Activated naive CD8-positive, alpha-beta T cell treated with anti-CD3 and anti-CD28 coated beads, Interleukin-2, amount 50 U/mL, for 16 hours (primary cell): ENCODE data around the gene FAM168A.
"Not testable (repeated sequence)": the region's sequence is repeated elsewhere in the genome, so short reads cannot be mapped to it uniquely, and the experiment has no call there.

Experiments
- DNase-seq: peaks from one replicate; pipeline ENCODE4 v3.0.0-alpha.2; 2020; ENCODE audit warnings: low read depth, low spot score

Gene FAM168A

DNA sequence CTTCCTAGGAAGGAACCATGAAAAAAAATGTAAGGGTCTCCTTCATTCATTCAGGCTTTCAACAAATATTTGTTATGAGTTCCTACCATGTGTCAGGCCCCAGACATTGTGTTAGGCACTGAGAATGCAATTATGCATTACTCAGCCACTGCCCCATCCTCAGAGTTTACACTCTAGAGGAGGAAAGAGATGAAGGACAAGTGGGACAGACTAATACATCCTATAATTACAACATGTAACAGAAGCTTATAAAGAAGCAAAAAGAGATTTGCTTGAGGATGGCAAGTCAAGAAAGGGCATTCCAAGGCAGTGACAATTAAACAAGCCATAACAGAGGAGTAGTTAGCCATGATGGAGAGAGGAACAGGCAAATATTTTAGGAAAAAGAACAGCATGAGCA, 78.6 kb downstream of the FAM168A start:
- no peak for DNase-seq

DNA sequence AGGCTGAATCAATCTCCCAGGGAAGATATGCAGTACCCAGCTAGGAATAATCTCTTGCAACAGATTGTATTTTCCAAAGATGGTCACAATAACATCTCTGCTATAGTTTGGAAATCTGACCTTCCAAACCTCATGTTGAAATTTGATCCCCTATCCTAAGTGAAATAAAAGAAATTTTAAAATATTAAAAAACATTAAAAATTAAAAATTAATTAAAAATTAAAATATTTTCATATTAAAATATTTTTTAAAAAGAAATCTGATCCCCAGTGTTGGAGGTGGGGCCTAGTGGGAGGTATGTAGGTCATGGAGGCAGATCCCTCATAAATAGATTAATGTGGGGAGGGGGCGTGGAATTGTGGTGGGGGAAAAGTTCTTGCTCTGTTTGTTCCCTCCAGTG, 79.7 kb downstream of the FAM168A start:
- no peak for DNase-seq

DNA sequence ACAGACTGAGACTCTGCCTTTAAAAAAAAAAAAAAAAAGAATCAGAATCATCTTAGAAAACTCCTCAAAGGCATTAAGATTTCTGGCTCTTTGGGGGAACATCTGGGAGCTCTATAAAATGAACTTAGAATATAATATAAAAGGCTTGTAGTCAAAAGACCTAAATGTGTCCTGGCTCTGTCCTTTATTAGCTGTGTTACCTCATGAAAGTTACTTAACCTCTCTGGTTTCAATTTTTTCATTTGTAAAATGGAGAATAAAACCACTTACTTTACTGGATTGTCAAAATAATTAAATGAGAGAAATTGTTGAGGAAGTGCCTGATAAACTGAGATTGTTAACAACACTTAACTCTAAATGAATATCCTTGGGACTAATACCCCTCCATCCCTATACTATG, 81.8 kb downstream of the FAM168A start:
- DNase-seq: no peak

DNA sequence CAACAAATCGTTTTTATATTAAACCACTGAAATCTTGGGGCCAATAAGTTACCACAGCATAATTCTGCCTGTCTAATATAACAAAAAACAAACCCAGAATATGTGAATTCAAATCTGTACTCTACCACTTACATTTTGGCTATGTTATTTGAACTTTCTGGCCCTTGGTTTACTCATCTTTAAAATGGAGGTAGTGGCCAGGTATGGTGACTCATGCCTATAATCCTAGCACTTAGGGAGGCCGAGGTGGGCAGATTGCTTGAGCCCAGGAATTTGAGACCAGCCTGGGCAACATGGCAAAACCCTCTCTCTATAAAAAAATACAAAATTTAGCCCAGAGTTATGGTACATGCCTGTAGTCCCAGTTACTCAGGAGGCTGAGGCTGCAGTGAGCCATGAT, 84.2 kb downstream of the FAM168A start:
- no peak for DNase-seq

DNA sequence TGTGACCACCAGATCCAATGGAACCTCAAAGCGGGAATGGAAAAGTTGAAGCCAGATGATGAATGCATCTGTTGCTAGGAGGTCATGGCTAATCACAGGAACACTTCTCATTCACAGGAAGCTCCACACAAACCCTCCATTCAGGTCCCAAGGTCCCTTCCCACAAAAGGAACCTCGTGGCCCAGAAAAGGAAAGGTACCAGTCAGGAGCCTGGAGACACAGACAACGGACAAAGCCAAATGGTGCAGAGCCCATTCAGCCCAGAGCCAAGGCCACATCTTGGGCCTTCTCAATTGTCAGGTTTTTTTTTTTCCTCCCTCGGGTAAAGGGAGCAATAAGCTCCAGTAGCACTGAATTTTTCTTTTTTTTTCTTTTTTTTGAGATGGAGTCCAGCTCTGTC, 87.0 kb downstream of the FAM168A start:
- no peak for DNase-seq

DNA sequence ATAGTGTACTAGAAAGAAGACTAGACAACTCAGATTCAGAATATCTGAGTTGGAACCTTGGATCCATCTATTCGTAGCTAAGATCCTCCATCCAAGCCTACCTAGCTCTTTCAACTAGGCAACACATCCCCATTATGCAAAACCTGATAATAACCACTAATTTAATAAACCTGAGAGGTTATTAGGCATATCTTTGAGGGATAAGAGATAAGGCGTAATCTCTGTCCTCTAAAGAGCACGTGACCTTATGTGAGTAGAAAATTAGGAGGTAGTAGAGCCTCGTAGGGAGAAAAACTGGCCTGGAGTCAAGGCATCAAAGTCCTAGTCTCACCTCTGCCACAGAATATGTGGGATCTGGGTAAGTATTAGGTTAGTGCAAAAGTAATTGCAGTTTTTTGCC, 87.8 kb downstream of the FAM168A start:
- DNase-seq: no peak

DNA sequence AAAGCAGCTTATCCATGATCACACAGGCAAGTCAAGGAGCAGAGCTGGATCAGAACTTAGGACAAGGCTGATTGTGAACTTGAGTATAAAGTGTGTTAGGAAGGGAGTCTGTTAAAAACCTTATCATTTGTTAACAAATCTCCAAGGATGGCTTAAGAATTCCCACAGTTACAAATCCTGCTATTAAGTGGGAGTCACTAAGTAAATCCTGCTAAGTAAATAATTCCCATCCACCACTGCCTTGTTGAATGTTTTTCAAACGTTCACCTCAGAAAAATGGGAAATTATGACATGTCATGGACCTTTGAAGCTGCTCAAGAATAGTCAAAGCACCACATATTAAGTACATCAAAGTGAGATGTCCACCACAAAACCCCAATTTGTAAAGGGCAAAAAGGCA, 88.7 kb downstream of the FAM168A start:
- DNase-seq: no peak

DNA sequence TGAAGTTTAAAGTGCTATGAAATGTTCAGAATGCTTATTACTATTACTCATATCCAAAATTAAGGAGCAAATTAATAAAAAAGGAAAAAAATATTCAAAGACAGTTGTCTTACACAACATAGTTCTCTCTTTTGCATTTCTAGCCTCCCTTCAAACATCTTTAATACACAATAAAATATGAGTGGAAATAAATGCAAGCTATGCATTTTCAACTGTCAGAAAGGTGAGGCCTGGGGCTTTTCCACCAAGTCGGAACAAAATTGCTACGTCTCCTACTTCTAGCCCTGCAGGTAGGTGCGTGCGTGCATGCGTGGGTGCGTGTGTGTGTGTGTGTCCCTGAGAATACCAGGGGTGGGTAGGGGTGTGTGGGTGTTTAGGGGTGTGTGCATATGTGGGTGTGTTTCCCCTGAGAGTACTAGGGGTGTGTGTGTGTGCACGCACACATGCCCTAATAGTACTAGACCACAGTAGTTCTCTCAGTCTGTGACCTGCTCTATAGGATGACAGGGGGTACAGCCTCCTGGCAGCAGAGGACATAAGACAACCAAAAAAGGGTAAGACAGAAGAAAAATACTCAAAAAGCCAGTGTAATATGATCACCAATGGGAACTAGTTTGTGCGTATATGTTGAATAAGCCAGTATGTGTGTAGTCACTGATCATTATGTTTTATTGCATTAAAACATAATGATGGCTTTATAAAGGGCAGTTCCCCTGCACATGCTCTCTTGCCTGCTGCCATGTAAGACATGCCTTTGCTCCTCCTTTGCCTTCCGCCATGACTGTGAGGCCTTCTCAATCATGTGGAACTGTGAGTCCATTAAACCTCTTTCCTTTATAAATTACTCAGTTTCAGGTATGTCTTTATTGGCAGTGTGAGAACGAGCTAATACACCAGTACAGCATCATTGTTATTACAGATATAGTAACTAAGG, 89.4 kb downstream of the FAM168A start:
- no peak for DNase-seq

DNA sequence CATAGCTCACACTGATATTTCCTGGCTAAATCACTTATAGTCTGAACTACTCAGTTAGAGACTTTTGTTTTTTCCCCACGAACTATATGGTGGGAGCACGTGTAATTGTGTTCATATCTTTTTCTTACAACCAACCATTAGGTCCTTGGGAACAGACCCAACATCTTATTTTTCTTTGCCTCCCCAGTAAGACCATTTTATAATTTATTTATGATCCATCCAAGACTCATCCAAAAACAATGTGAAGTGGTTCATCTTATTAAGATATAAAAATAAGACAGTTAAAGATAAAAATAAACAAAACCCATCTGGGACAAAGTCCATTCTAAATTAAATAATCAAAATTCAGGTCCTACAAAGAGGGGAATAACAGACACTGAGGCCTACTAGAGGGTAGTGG, 90.8 kb downstream of the FAM168A start:
- no peak for DNase-seq

DNA sequence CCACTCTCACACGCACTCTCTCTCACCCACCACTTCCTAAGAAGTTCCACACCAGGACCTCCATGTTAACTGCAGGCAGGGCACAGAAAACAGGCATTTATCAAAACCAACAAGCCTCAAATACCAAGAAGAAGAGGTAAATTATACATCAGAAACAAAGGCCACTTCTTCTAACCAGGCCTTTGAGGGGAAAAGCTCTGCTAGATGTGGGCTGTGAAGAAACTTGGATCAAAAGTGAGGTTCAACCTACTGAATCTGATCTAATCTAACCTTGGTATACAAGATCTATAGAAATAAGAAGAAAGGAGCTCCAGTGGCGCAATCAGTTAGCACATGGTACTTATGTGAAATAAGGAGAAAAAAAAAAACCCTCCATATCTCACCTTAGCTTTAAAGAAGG, 91.9 kb downstream of the FAM168A start:
- DNase-seq: no peak

DNA sequence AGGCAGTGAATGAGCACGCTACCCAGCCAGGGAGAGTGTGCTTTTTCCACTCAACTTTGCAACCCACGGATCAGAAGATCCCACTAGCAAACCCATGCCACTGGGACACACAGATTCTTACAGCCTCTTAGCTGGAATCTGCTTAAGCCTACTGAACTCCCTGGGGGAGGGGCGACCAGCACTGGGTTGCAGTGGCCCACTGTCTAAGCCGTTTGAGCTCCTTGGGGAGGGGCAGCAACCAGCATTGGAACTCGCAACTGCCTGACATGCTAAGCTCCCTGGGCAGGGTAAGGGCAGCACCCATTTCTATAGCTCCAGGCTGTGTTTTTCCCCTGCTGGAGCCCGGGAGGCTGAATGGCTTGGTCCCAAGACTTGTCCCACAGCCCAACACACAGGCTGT, 99.6 kb downstream of the FAM168A start:
- no peak for DNase-seq

DNA sequence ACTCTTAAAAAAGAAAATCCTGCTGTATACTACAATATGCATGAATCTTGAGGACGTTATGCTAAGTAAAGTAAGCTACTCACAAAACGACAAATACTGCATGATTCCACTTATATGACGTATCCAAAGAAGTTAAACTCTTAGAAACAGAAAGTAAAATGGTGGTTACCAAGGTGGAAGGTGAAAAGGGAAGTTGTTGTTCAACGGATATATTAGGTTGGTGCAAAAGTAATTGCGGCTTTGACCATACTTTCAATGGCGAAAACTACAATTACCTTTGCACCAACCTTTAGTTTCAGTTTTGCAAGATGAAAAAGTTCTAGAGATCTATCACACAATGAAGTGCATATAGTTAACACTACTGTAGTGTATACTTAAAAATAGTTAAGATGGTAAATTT, 101.8 kb downstream of the FAM168A start:
- no peak for DNase-seq

DNA sequence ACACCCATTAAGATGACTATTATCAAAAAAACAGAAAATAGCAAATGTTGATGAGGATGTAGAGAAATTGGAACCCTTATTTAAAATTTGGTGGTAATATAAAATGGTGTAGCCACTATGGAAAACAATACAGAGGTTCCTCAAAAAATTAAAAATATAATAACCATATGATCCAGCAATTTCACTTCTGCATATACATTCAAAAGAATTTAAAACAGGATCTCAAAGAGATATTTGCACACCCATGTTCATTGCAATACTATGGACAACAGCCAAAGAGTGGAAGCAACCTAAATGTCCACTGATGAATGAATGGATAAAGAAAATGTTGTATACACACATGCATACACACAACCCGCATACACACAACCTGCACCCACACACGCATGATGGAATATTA, 102.2 kb downstream of the FAM168A start:
- DNase-seq: no peak

DNA sequence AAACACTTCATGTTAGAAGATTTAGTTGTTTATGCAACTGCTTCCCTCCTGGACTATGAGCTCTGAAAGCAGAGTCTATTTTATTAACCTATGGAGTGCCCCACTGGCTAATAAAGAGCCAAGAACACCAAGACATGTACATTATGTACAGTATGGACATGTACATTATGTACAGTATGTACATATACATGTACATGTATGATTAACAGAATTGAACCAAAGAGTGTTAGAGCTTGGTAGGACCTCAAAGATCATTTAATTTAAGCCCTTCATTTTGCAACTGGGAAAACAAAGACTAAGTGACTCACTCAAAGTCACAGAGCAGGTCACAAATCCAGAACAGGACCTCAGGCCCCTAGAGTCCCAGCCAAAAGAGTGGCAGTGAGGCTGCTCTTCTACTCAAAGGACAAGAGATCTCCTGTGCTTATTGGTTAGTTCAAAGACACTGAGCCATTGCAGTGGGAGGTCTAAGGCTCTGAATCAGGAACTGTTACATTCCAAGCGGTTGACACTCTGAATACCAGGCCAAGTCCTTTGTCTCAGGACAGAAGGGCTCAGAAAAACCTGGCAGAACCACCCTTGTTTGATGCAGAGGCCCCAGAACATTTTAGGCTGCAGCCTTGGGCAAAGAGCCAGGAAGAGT, 103.8 kb downstream of the FAM168A start:
- no peak for DNase-seq

DNA sequence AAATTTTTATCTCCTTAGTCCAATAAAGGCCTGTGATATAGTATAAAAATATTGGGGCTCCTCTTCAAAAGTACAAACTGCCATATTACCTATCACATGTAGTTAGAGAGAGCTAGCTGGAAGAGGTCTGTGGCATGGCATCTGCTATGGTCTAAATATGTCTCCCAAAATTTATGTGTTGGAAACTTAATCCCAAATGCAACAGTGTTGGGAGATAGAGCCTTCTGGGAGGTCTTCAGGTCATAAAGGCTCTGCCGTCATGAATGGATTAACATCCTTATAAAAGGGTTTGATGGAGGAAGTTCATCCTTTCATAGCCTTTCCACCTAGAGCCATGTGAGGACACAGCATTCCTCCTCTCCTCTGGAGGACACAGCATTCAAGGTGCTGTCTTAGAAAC, 116.3 kb downstream of the FAM168A start:
- no peak for DNase-seq

DNA sequence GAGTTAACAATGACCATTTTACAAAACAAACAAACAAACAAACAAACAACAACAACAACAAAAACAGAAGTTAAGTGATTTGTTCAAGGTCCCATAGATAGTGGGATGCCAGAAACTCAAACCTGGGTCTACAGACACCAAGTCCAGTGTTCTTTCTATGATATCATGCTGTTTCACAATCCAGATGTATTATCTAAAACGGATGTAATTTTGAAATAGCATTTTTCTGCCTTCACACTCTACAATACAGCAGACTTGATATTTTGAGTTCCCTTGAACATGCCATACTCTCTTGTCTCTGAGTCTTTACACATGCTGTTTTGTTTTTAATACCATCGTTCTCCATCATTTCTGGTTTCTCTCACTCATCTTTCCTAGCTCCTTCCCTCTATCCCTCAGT, 117.2 kb downstream of the FAM168A start:
- no peak for DNase-seq

DNA sequence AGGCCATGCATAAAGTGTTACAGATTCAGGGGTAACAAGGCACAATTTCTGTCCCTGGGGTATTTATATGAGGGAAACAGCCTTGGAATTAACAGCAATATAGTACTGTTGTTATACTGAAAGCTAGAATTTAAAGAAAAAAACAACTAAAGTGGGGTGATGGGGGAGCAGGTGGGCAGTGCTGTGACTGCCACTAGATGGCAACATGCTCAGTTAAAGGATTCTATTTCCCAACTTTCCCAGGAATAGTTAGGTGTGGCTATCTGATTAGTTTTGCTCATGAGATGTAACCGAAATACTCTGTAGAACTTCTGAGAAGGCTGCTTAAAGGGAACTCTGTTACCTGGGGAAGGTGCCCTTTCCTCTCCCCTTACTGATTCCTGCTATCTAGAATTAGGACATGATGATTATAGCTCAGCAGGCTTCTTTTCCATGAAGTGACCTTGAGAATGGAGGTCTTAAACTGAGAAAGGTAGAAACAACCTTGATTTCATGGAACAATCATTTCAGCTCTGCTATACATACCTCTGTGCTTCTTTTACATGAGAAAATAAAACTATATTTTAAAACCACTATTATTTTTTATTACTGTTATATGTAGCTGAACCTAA, 119.1 kb downstream of the FAM168A start:
- DNase-seq: no peak

DNA sequence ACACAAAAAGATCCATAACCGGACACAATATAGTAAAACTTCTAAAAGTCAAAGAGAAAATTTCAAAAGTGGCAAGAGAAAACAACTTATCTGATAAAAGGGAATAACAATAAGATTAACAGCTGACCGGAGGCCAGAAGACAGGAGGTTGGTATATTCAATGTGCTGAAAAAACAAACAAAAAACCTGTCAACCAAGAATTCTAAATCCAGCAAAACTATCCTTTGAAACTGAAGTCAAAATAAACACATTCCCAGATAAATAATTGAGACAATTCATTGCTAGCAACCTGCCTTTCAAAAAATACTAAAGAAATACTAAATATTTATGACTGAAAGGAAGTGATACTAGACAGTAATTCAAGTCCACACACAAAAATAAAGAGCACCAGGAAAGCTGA, 120.4 kb downstream of the FAM168A start:
- no peak for DNase-seq

DNA sequence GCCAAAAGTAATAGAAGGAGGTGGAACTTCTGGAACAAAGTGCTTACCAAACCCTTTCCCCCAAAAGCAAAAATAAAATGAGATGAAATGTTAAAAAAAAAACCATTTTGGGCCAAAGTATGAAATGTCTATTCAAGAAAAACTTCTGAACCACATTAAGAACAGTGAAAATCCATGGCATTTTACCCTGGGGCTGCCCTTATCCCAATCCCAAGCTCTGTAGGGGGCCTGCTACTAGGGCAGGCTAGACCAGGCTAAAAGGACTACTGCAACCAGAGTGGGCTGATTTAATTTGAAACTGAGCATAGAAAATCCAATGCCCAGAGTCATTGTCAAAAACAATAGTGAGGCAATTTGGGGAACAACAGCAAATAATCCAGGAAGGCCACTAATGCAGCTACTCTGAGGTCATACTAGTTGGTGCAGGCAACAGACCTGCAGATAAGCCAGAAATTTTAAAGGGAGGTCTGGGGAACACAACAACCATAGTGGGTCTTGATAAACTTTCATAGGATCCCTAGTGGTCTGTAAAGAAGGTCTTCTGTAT, 122.3 kb downstream of the FAM168A start:
- DNase-seq: no peak

DNA sequence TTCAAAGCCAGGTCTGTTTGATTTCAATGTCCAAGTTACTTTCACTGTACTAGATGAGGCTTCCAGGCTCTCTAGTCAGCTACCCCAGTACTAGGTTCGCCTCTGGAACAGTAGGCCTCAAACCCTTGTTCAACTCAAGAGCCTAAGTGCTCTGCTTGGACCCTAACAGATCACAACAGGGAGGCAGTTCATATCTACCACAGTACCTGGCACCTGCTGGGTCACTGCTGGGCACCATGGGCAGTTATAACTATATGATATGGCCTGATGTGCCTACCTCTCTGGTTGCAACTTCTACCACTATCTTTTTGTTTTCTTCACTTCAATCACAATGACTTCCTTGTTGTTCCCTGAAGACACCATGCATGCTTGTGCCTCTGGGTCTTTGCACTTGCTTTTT, 124.7 kb downstream of the FAM168A start:
- no peak for DNase-seq

DNA sequence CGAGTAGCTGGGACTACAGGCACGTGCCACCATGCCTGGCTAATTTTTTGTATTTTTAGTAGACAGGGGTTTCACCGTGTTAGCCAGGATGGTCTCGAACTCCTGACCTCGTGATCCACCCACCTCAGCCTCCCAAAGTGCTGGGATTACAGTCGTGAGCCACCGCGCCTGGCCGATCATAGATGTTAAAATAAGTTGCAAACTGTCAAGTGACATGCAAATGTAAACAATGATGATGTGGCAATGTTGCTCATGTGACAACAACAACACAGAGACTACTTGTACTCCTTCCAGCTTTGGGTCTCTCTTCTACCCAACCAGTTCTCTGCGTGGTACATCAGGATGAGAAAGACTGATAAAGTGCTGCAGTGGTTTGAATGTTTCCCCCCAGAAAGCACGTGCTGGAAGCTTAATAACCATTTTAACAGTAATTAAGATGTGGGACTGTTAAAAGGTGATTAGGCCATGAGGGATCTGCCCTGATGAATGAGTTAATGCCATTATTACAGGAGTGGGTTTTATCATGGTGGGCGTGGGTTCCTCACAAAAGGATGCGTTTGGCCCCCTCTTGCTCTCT, 127.8 kb downstream of the FAM168A start:
- not testable (repeated sequence) for DNase-seq

DNA sequence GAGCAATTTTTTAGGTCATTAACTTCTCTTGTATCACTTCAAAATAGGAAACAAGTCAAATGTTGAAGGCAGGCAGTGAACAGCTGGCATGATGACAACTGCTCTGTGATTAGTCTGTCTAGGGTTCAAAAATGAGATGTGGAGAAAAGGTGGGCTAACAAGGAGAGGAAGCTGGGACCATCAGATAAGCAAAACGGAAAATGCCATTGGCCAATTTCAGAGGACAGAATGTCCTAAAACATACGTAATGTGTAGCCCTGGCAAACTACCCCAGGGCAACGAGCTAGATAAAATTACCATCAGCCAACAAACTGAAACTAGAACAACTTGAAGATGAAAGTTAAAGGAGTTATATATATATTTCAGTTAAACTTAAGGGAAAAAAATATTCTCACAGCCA, 128.5 kb downstream of the FAM168A start:
- DNase-seq: no peak
